Esophagus muscularis mucosa (tissue), 4 donors: ENCODE data around the gene GREB1. TPM values are rescaled to one million over a fixed set of nuclear protein-coding genes. Genes with fewer than 3 reads are reported as not detected.

ENCODE experiments used
- DNase-seq: peaks from one replicate; pipeline ENCODE4 v3.0.0-alpha.2; 2017; ENCODE audit errors: extremely low spot score
- H3K27ac ChIP-seq, 4 donors: fragments of 200-600 bp; sonication (generic); replicated peaks in 1 of 4; 1 replicate in 3 of 4; 2 replicates in 1 of 4; pipeline ENCODE4 v1.5.1; 2016 to 2019; ENCODE audit warnings: mild to moderate bottlenecking in 1 of 4
- H3K27me3 ChIP-seq, 4 donors: fragments of 200-600 bp; sonication (generic); one replicate each; pipeline versions ENCODE4 v1.5.1 to v1.6.0; 2016 to 2019
- H3K36me3 ChIP-seq, 4 donors: fragments of 200-600 bp; sonication (generic); one replicate each; pipeline ENCODE4 v1.5.1; 2016 to 2019
- H3K4me1 ChIP-seq, 4 donors: fragments of 200-600 bp; sonication (generic); one replicate each; pipeline ENCODE4 v1.5.1; 2016 to 2019
- H3K4me3 ChIP-seq, 4 donors: fragments of 200-600 bp; sonication (generic); 1 replicate in 2 of 4; 2 replicates in 2 of 4; pipeline ENCODE4 v1.5.1; 2016 to 2019; ENCODE audit warnings: mild to moderate bottlenecking in 4 of 4, moderate library complexity in 1 of 4
- H3K9me3 ChIP-seq, 4 donors: fragments of 200-600 bp; sonication (generic); 1 replicate in 3 of 4; 2 replicates in 1 of 4; pipeline ENCODE4 v1.5.1; 2016 to 2019
- EP300 ChIP-seq: sonication (generic); formaldehyde crosslinking; IDR thresholded peaks from one replicate; pipeline ENCODE4 v1.6.1; 2017; ENCODE audit warnings: antibody characterized with exemption
- POLR2A ChIP-seq: fragments of 450-650 bp; IDR thresholded peaks from one replicate; pipeline ENCODE4 v1.6.1; 2017; ENCODE audit warnings: antibody characterized with exemption, moderate library complexity, mild to moderate bottlenecking, low read depth
- POLR2AphosphoS5 ChIP-seq, 2 donors: sonication (generic); formaldehyde crosslinking; IDR thresholded peaks; one replicate each; pipeline ENCODE4 v1.6.1; 2017; ENCODE audit warnings: antibody characterized with exemption in 2 of 2
- WGBS: methylation state at CpG from one replicate; pipeline ENCODE4 v1.1.5; 2018; 5-methylcytosine and 5-hydroxymethylcytosine counted together
- intact Hi-C: fragments of 100-400 bp; cut with DNase I; formaldehyde crosslinking; loops from one replicate; pipeline ENCODE4 v1.15.1; 2023
- total RNA-seq, 4 donors: library from RNA; depleted of rRNA; stranded (reverse); fragments of >200 nt; gene quantifications; one replicate each; pipeline versions ENCODE4 v1.1.0 to v1.2.1, GENCODE V29; 2016
- TF ChIP-seq, protein P1 (sequence below), 3 experiments: fragments of 200-600 bp in 2 of 3; fragments of 450-650 bp in 1 of 3; sonication (generic) in 2 of 3; IDR thresholded peaks; one replicate each; pipeline ENCODE4 v1.5.1; 2017 to 2019; ENCODE audit warnings: antibody characterized with exemption in 3 of 3, mild to moderate bottlenecking in 2 of 3, moderate library complexity in 1 of 3

The GREB1 gene
- total RNA-seq, 4 donors from 2014 or later = 3.7 to 11.0 (median 7.7) TPM

DNA sequence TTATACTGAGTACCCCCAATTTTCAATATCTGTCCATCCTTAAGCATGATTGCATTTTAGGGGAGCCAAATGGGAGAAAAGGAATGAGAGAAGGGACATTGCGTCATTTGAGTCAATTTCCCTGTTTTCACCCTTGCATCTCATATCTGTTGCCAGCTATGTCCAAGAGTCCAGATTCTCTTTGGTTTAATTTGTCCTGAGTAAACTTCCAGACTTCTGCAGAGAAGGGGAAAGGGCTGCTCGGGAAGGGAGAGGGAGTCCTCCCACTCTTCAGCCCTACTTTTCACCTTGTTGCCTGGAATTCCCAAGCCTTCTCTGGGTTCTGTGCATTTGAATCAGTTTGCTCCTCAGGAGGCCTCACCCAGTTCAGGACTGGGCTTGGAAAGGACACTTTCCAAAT, 16.5 kb downstream of the GREB1 start:
- H3K4me1 ChIP-seq = no peaks in the 10 kb centered on the region
- no peak overlapping the region for H3K27ac ChIP-seq
- peaks cover 0 to 5% (median 0%) of the 10 kb centered on the region in 4 donors for H3K9me3 ChIP-seq
- DNase-seq = no peak
- TF ChIP-seq EP300 (no peak), POLR2A (no peak), POLR2AphosphoS5 (IDR thresholded peaks at IDR 0.05) (no peak)
- TF ChIP-seq, protein P1, sequence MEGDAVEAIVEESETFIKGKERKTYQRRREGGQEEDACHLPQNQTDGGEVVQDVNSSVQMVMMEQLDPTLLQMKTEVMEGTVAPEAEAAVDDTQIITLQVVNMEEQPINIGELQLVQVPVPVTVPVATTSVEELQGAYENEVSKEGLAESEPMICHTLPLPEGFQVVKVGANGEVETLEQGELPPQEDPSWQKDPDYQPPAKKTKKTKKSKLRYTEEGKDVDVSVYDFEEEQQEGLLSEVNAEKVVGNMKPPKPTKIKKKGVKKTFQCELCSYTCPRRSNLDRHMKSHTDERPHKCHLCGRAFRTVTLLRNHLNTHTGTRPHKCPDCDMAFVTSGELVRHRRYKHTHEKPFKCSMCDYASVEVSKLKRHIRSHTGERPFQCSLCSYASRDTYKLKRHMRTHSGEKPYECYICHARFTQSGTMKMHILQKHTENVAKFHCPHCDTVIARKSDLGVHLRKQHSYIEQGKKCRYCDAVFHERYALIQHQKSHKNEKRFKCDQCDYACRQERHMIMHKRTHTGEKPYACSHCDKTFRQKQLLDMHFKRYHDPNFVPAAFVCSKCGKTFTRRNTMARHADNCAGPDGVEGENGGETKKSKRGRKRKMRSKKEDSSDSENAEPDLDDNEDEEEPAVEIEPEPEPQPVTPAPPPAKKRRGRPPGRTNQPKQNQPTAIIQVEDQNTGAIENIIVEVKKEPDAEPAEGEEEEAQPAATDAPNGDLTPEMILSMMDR (IDR thresholded peaks at IDR 0.05) = no peak
- H3K36me3 ChIP-seq = no peaks in the 10 kb centered on the region
- H3K4me3 ChIP-seq = no peak overlapping the region
- H3K27me3 ChIP-seq = no peaks in the 10 kb centered on the region
- intact Hi-C loops = no loop called here
- 90% methylated on average over 2 of the region's 2 CpGs for WGBS

DNA sequence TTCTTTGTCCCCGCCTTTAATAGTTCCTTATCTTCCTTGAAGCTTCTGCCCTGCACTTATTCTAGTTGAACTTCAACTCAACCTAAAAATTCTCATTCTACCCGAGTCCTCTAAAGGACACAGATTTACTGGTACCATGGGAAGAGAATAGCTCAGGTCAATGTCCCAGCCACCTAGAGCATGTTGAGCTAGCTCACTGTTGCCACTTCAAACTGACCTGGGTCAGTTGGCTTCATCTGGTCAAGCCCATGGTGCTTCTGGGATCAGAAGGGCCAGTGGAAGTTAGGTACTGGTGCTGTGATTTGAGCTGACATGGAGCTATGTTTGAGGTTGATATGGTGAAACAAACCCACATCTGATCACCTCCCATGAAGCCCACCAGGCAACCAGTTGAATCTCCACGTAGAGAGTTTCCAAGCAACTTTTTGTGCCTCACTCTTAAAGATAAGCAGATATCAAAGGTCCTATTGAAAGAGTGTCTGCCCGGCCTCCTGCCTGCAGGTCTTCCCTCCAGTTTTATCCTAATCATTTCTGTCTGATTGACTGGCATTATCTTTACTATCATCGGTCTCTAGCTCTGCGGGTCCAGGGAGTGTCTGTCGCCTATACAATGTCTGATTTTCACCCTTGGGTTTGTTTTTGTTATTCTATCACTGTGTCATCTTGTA, 17.2 kb downstream of the GREB1 start:
- no peak for DNase-seq
- Histone ChIP-seq H3K27me3 (peaks cover 0 to 1% (median 0%) of the 10 kb centered on the region in 4 donors), H3K36me3 (no peaks in the 10 kb centered on the region), H3K4me1 (no peaks in the 10 kb centered on the region), H3K9me3 (peaks cover 0 to 5% (median 0%) of the 10 kb centered on the region in 4 donors), H3K4me3 (no peak overlapping the region), H3K27ac (no peak overlapping the region)
- intact Hi-C loops = no loop called here
- WGBS = 90% methylated on average over 7 of the region's 7 CpGs
- TF ChIP-seq POLR2A = no peak
- TF ChIP-seq, protein P1 (IDR thresholded peaks at IDR 0.05) = no peak
- no peak for TF ChIP-seq POLR2AphosphoS5 (IDR thresholded peaks at IDR 0.05)
- no peak for TF ChIP-seq EP300

DNA sequence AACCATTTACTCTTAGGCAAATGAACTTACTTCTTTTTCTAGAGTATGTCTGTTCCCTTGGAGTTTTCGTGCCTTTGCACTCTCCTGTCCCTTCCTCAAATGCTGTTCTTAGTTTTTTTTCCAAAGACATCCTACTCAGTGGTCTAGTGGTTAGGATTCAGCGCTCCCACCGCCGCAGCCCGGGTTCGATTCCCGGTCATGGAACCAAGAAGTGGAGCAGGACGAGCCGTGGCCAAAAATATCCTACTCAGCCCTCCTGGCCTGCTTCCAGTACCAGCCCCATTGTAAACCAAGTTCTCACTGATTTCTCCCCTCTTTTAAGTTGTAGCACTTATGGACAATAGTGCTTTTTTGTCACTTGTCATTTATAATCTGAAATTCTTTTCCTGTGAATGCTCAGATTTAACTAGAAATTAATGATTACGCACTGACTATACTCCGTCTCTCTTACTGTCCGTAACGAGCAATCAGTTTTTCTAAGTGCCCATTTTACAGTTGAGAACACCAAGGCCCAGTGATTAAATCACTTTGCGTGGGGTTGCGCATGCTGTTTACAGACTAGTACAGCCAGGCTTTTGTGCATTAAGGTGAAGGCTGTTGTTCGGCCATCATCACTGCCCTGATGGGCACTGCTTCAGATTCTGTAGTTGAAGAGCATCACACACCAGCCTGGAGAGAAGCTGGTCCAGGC, 17.9 kb downstream of the GREB1 start:
- no peak for DNase-seq
- Histone ChIP-seq H3K36me3 (no peaks in the 10 kb centered on the region), H3K27me3 (peaks cover 0 to 8% (median 0%) of the 10 kb centered on the region in 4 donors), H3K4me1 (no peaks in the 10 kb centered on the region), H3K27ac (no peak overlapping the region), H3K9me3 (peaks cover 0 to 5% (median 0%) of the 10 kb centered on the region in 4 donors), H3K4me3 (no peak overlapping the region)
- WGBS = 94% methylated on average over 15 of the region's 16 CpGs
- no peak for TF ChIP-seq POLR2A
- no peak for TF ChIP-seq EP300
- TF ChIP-seq POLR2AphosphoS5 (IDR thresholded peaks at IDR 0.05) = no peak
- TF ChIP-seq, protein P1 (IDR thresholded peaks at IDR 0.05) = no peak
- intact Hi-C loops = no loop called here

DNA sequence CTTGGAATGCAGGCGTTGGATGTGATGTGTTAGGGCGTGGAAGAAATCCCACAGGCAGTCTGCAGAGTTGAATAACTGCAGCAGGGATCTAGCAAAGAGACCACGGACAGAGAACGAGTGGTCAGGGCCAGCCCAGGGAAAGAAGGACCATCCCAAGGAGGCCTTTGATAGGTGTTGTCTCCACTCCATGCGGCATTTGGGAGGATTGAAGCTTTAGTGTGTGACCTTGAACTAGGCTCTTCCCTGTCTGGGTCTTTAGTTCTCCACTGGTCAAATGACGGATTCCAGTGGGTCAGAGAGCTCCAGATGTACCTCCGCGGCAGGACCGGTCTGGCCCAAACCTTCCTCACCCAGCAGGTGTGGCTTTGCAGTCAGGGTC, 18.4 kb downstream of the GREB1 start:
- DNase-seq = no peak
- Histone ChIP-seq H3K27ac (no peak overlapping the region), H3K27me3 (peaks cover 0 to 8% (median 0%) of the 10 kb centered on the region in 4 donors), H3K9me3 (peaks cover 0 to 5% (median 0%) of the 10 kb centered on the region in 4 donors), H3K4me3 (no peak overlapping the region), H3K36me3 (no peaks in the 10 kb centered on the region), H3K4me1 (no peaks in the 10 kb centered on the region)
- 89% methylated on average over 8 of the region's 9 CpGs for WGBS
- TF ChIP-seq POLR2A = no peak
- TF ChIP-seq, protein P1 (IDR thresholded peaks at IDR 0.05) = no peak
- TF ChIP-seq POLR2AphosphoS5 (IDR thresholded peaks at IDR 0.05) = no peak
- no peak for TF ChIP-seq EP300
- intact Hi-C loops = no loop called here
